Activated gamma-delta T cell treated with Interleukin-2 at 50 U/mL for 16 hours (primary cell): Measurements from ENCODE around the gene USP17L21.
"Not testable (repeated sequence)": the region's sequence is repeated elsewhere in the genome, so short reads cannot be mapped to it uniquely, and the experiment has no call there.

ENCODE experiments used
- DNase-seq: peaks from one replicate; pipeline ENCODE4 v3.0.0-alpha.2; 2020

The USP17L21 gene, protein sequence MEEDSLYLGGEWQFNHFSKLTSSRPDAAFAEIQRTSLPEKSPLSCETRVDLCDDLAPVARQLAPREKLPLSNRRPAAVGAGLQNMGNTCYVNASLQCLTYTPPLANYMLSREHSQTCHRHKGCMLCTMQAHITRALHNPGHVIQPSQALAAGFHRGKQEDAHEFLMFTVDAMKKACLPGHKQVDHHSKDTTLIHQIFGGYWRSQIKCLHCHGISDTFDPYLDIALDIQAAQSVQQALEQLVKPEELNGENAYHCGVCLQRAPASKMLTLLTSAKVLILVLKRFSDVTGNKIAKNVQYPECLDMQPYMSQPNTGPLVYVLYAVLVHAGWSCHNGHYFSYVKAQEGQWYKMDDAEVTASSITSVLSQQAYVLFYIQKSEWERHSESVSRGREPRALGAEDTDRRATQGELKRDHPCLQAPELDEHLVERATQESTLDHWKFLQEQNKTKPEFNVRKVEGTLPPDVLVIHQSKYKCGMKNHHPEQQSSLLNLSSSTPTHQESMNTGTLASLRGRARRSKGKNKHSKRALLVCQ

DNA sequence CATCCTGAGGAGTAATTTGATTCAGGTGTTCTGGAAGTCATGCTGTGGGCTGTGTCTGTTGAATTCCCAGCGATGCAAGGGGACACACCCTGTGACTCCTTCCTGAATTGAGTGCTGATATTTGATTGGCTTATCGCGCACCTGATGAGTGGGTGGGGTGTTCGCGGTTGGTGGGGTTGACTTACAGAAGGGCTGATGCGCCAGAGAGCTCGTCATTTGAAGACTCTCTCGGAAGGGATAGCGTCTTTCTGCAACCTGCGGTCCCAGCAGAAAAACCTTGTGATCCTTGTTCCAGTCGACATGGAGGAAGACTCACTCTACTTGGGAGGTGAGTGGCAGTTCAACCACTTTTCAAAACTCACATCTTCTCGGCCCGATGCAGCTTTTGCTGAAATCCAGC lies at the start of gene USP17L21:
Gene USP17L21, plus strand, starts transcription at position 301 of the 400 bp plus-strand sequence. Its CDS starts 0 bp downstream, at position 301.
- DNase-seq = not testable (repeated sequence)

DNA sequence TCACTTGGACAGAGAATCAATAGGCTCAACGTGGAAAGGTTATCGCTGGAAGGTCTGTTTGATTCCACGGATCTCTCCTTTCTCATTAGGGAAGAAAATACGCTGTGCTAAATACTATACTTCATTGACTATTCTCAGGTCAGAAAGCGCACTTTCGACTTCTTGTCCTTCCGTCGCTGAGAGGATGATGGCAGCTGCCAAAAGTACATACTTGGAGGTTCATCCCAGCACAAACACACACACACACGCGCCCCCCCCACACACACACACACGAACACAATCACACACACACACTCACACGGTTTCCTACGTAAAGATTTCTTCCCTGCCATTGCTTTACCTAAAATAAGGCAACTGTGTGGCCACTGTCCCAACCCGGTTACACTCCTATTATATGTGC lies 48.0 kb upstream of the USP17L21 start:
- not testable (repeated sequence) for DNase-seq

DNA sequence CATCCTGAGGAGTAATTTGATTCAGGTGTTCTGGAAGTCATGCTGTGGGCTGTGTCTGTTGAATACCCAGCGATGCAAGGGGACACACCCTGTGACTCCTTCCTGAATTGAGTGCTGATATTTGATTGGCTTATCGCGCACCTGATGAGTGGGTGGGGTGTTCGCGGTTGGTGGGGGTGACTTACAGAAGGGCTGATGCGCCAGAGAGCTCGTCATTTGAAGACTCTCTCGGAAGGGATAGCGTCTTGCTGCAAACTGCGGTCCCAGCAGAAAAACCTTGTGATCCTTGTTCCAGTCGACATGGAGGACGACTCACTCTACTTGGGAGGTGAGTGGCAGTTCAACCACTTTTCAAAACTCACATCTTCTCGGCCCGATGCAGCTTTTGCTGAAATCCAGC lies 47.6 kb upstream of the USP17L21 start, which contains the start of gene USP17L11:
Gene USP17L11, plus strand, starts transcription at position 301 of the 400 bp plus-strand sequence. Its CDS starts 0 bp downstream, at position 301.
- not testable (repeated sequence) for DNase-seq

DNA sequence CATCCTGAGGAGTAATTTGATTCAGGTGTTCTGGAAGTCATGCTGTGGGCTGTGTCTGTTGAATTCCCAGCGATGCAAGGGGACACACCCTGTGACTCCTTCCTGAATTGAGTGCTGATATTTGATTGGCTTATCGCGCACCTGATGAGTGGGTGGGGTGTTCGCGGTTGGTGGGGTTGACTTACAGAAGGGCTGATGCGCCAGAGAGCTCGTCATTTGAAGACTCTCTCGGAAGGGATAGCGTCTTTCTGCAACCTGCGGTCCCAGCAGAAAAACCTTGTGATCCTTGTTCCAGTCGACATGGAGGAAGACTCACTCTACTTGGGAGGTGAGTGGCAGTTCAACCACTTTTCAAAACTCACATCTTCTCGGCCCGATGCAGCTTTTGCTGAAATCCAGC lies 42.8 kb upstream of the USP17L21 start, which contains the start of gene USP17L12:
Gene USP17L12, plus strand, starts transcription at position 301 of the 400 bp plus-strand sequence. Its CDS starts 0 bp downstream, at position 301.
- DNase-seq = not testable (repeated sequence)

DNA sequence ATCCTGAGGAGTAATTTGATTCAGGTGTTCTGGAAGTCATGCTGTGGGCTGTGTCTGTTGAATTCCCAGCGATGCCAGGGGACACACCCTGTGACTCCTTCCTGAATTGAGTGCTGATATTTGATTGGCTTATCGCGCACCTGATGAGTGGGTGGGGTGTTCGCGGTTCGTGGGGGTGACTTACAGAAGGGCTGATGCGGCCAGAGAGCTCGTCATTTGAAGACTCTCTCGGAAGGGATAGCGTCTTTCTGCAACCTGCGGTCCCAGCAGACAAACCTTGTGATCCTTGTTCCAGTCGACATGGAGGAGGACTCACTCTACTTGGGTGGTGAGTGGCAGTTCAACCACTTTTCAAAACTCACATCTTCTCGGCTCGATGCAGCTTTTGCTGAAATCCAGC lies 38.1 kb upstream of the USP17L21 start, which contains the start of gene USP17L13:
Gene USP17L13, plus strand, starts transcription at position 301 of the 400 bp plus-strand sequence. Its CDS starts 0 bp downstream, at position 301.
- not testable (repeated sequence) for DNase-seq

DNA sequence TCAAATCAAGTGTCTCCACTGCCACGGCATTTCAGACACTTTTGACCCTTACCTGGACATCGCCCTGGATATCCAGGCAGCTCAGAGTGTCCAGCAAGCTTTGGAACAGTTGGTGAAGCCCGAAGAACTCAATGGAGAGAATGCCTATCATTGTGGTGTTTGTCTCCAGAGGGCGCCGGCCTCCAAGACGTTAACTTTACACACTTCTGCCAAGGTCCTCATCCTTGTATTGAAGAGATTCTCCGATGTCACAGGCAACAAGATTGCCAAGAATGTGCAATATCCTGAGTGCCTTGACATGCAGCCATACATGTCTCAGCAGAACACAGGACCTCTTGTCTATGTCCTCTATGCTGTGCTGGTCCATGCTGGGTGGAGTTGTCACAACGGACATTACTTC lies 32.4 kb upstream of the USP17L21 start:
- not testable (repeated sequence) for DNase-seq

DNA sequence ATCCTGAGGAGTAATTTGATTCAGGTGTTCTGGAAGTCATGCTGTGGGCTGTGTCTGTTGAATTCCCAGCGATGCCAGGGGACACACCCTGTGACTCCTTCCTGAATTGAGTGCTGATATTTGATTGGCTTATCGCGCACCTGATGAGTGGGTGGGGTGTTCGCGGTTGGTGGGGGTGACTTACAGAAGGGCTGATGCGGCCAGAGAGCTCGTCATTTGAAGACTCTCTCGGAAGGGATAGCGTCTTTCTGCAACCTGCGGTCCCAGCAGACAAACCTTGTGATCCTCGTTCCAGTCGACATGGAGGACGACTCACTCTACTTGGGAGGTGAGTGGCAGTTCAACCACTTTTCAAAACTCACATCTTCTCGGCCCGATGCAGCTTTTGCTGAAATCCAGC lies 28.6 kb upstream of the USP17L21 start, which contains the start of gene USP17L15:
Gene USP17L15, plus strand, starts transcription at position 301 of the 400 bp plus-strand sequence. Its CDS starts 0 bp downstream, at position 301.
- DNase-seq = not testable (repeated sequence)

DNA sequence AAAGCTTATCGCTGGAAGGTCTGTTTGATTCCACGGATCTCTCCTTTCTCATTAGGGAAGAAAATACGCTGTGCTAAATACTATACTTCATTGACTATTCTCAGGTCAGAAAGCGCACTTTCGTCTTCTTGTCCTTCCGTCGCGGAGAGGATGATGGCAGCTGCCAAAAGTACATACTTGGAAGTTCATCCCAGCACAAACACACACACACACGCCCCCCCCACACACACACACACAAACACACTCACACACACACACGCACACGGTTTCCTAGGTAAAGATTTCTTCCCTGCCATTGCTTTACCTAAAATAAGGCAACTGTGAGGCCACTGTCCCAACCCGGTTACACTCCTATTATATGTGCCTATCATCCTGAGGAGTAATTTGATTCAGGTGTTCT lies 24.2 kb upstream of the USP17L21 start:
- DNase-seq = not testable (repeated sequence)

DNA sequence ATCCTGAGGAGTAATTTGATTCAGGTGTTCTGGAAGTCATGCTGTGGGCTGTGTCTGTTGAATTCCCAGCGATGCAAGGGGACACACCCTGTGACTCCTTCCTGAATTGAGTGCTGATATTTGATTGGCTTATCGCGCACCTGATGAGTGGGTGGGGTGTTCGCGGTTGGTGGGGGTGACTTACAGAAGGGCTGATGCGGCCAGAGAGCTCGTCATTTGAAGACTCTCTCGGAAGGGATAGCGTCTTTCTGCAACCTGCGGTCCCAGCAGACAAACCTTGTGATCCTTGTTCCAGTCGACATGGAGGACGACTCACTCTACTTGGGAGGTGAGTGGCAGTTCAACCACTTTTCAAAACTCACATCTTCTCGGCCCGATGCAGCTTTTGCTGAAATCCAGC lies 19.1 kb upstream of the USP17L21 start, which contains the start of gene USP17L17:
Gene USP17L17, plus strand, starts transcription at position 301 of the 400 bp plus-strand sequence. Its CDS starts 0 bp downstream, at position 301.
- DNase-seq = not testable (repeated sequence)

DNA sequence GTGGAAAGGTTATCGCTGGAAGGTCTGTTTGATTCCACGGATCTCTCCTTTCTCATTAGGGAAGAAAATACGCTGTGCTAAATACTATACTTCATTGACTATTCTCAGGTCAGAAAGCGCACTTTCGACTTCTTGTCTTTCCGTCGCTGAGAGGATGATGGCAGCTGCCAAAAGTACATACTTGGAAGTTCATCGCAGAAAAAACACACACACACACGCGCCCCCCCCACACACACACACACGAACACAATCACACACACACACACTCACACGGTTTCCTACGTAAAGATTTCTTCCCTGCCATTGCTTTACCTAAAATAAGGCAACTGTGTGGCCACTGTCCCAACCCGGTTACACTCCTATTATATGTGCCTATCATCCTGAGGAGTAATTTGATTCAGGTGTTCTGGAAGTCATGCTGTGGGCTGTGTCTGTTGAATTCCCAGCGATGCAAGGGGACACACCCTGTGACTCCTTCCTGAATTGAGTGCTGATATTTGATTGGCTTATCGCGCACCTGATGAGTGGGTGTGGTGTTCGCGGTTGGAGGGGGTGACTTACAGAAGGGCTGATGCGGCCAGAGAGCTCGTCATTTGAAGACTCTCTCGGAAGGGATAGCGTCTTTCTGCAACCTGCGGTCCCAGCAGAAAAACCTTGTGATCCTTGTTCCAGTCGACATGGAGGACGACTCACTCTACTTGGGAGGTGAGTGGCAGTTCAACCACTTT lies 14.6 kb upstream of the USP17L21 start, which contains the start of gene USP17L18:
Gene USP17L18, plus strand, starts transcription at position 678 of the 728 bp plus-strand sequence. Its CDS starts 0 bp downstream, at position 678.
- peak; percentile 5 for DNase-seq

DNA sequence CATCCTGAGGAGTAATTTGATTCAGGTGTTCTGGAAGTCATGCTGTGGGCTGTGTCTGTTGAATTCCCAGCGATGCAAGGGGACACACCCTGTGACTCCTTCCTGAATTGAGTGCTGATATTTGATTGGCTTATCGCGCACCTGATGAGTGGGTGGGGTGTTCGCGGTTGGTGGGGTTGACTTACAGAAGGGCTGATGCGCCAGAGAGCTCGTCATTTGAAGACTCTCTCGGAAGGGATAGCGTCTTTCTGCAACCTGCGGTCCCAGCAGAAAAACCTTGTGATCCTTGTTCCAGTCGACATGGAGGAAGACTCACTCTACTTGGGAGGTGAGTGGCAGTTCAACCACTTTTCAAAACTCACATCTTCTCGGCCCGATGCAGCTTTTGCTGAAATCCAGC lies 9.6 kb upstream of the USP17L21 start, which contains the start of gene USP17L19:
Gene USP17L19, plus strand, starts transcription at position 301 of the 400 bp plus-strand sequence. Its CDS starts 0 bp downstream, at position 301.
- not testable (repeated sequence) for DNase-seq

DNA sequence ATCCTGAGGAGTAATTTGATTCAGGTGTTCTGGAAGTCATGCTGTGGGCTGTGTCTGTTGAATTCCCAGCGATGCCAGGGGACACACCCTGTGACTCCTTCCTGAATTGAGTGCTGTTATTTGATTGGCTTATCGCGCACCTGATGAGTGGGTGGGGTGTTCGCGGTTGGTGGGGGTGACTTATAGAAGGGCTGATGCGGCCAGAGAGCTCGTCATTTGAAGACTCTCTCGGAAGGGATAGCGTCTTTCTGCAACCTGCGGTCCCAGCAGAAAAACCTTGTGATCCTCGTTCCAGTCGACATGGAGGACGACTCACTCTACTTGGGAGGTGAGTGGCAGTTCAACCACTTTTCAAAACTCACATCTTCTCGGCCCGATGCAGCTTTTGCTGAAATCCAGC lies 4.8 kb upstream of the USP17L21 start, which contains the start of gene USP17L20:
Gene USP17L20, plus strand, starts transcription at position 301 of the 400 bp plus-strand sequence. Its CDS starts 0 bp downstream, at position 301.
- not testable (repeated sequence) for DNase-seq

DNA sequence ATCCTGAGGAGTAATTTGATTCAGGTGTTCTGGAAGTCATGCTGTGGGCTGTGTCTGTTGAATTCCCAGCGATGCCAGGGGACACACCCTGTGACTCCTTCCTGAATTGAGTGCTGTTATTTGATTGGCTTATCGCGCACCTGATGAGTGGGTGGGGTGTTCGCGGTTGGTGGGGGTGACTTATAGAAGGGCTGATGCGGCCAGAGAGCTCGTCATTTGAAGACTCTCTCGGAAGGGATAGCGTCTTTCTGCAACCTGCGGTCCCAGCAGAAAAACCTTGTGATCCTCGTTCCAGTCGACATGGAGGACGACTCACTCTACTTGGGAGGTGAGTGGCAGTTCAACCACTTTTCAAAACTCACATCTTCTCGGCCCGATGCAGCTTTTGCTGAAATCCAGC lies 4.6 kb downstream of the USP17L21 start, which contains the start of gene USP17L22:
Gene USP17L22, plus strand, starts transcription at position 301 of the 400 bp plus-strand sequence. Its CDS starts 0 bp downstream, at position 301.
- not testable (repeated sequence) for DNase-seq

DNA sequence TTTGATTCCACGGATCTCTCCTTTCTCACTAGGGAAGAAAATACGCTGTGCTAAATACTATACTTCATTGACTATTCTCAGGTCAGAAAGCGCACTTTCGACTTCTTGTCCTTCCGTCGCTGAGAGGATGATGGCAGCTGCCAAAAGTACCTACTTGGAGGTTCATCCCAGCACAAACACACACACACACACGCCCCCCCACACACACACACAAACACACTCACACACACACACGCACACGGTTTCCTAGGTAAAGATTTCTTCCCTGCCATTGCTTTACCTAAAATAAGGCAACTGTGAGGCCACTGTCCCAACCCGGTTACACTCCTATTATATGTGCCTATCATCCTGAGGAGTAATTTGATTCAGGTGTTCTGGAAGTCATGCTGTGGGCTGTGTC lies 9.0 kb downstream of the USP17L21 start:
- peak; percentile 12 for DNase-seq
